Transverse colon (tissue), 4 donors: ENCODE results near the gene CCNI2.

ENCODE experiments used
- POLR2A ChIP-seq: fragments of 450-650 bp; IDR thresholded peaks from one replicate; pipeline ENCODE4 v1.6.1; 2016; ENCODE audit warnings: antibody characterized with exemption, mild to moderate bottlenecking, moderate library complexity
- POLR2AphosphoS5 ChIP-seq, 3 donors: sonication (generic); formaldehyde crosslinking; IDR thresholded peaks; one replicate each; pipeline ENCODE4 v1.6.1; 2016; ENCODE audit warnings: antibody characterized with exemption in 3 of 3
- TF ChIP-seq, protein P1 (sequence below), 5 experiments: fragments of 200-600 bp in 3 of 5; fragments of 450-650 bp in 2 of 5; sonication (generic) in 3 of 5; IDR thresholded peaks; 1 replicate in 2 of 5; 2 replicates in 3 of 5; pipeline ENCODE4 v1.5.1; 2016 to 2017; ENCODE audit warnings: antibody characterized with exemption in 5 of 5, inconsistent platforms in 3 of 5, mild to moderate bottlenecking in 2 of 5, moderate library complexity in 1 of 5

DNA sequence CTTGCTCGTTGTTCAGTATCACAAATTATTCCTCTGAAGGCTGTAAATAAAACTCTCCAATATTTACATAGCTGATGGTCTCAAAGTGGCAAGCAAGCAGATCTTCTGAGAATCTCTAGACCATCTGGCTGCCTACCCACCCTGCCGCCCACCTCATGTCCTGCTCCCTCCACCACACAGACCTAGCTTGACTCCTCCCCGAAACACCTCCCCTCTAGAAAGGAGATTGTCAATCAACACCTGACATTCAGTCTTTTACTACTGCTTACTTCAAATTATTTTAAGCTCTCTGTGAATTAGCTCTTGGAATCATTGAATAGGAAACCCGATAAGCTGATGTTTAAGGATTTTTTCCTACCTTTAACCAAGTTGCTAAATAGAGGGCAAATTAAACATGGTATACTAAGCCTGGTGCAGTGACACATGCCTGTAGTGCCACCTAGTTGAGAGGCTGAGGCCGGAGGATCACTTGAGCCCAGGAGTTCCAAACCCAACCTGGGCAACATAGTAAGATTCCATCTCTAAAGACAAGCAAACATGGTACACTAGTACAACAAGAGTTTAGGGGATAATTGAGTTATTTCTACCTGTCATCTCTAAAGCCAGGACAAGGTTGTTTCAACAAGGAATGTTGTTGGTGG, 54.9 kb downstream of the CCNI2 start:
- TF ChIP-seq, protein P1, sequence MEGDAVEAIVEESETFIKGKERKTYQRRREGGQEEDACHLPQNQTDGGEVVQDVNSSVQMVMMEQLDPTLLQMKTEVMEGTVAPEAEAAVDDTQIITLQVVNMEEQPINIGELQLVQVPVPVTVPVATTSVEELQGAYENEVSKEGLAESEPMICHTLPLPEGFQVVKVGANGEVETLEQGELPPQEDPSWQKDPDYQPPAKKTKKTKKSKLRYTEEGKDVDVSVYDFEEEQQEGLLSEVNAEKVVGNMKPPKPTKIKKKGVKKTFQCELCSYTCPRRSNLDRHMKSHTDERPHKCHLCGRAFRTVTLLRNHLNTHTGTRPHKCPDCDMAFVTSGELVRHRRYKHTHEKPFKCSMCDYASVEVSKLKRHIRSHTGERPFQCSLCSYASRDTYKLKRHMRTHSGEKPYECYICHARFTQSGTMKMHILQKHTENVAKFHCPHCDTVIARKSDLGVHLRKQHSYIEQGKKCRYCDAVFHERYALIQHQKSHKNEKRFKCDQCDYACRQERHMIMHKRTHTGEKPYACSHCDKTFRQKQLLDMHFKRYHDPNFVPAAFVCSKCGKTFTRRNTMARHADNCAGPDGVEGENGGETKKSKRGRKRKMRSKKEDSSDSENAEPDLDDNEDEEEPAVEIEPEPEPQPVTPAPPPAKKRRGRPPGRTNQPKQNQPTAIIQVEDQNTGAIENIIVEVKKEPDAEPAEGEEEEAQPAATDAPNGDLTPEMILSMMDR (IDR thresholded peaks at IDR 0.05): no peak
- no peak for TF ChIP-seq POLR2A
- no peak for TF ChIP-seq POLR2AphosphoS5 (IDR thresholded peaks at IDR 0.05)
